HG03025 (cell line): ENCODE data around the gene GGA2.

Source experiments
- ATAC-seq: cut with Tn5 transposase; IDR thresholded peaks from one replicate; pipeline ENCODE4 v1.9.1; 2021; ENCODE audit warnings: mild to moderate bottlenecking, moderate library complexity; ENCODE audit not compliant: unreplicated experiment, low FRiP score

The GGA2 gene

GRCh38 chr16:23424292-23424958 is 85.9 kb downstream of the GGA2 start:
- no peak for ATAC-seq

- ATAC-seq, result no peak
Observed at GRCh38 chr16:23423496-23424049, 86.7 kb downstream of the GGA2 start.

- no peak for ATAC-seq
Observed at GRCh38 chr16:23420011-23420410, 90.3 kb downstream of the GGA2 start.

- no peak for ATAC-seq
Observed at GRCh38 chr16:23416816-23417215, 93.5 kb downstream of the GGA2 start.

- ATAC-seq, result no peak
Observed at GRCh38 chr16:23414731-23415130, 95.6 kb downstream of the GGA2 start.
